ENCODE results near the gene AKAP6. TPM values are rescaled to one million over a fixed set of nuclear protein-coding genes. Genes with fewer than 3 reads are reported as not detected.
A peak's percentile ranks its signal among the peaks of the same experiment; 100 is the strongest.

Gene AKAP6
- total and polyA plus RNA-seq, 7 donors: 0.60 to 56.2 (median 29.5) TPM; not detected in 1

DNA sequence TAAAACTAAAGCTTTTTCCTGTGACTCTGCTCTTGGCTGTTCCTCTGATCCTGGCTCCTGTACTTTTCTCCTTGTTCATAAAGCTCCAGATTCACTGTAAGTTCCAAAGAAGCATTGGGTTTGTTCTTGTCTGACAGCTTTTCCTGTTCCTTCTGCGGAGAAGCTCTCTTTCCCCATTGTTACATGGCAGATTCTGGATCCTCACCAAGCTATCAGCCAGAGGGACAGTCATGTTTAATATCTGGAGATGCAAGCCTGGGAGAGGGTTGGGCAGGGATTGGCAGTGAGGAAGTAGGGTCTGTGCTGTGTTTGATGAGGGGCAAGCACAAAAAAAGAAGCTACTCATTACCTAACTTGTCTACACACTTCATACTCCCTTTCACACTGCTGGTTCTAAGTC lies 107.9 kb downstream of the AKAP6 start:
- WGBS, 2 donors: 85 to 92% methylated on average over 1 of the region's 1 CpG
- TF ChIP-seq POLR2AphosphoS5 (IDR thresholded peaks at IDR 0.05): no peak
- TF ChIP-seq, protein P1, sequence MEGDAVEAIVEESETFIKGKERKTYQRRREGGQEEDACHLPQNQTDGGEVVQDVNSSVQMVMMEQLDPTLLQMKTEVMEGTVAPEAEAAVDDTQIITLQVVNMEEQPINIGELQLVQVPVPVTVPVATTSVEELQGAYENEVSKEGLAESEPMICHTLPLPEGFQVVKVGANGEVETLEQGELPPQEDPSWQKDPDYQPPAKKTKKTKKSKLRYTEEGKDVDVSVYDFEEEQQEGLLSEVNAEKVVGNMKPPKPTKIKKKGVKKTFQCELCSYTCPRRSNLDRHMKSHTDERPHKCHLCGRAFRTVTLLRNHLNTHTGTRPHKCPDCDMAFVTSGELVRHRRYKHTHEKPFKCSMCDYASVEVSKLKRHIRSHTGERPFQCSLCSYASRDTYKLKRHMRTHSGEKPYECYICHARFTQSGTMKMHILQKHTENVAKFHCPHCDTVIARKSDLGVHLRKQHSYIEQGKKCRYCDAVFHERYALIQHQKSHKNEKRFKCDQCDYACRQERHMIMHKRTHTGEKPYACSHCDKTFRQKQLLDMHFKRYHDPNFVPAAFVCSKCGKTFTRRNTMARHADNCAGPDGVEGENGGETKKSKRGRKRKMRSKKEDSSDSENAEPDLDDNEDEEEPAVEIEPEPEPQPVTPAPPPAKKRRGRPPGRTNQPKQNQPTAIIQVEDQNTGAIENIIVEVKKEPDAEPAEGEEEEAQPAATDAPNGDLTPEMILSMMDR (IDR thresholded peaks at IDR 0.05): no peak
- TF ChIP-seq EP300 (IDR thresholded peaks at IDR 0.05): no peak
- TF ChIP-seq POLR2A (IDR thresholded peaks at IDR 0.05): no peak
- H3K4me1 ChIP-seq: peaks cover 0 to 46% (median 35%) of the 10 kb centered on the region in 4 donors

DNA sequence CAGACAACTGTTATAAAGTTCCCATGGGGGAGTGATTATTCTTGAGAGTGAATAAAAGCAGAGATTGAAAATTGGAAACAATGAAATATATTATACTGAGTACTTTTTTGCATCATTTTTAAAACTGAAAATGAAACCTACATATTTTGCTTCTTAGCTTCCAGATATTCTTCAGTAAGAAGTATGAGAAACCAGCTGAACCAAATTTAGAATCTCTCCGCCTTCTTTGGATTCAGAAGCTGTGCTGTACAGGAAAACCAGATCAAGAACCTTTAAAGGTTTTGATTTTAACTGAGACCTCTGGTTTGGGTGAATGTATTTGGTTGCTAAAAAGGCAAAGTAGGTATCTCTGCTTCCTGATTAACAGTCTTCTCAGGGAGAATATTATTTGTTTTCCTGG lies 109.4 kb downstream of the AKAP6 start:
- no peak for DNase-seq
- Histone ChIP-seq H3K9me3 (no peaks in the 10 kb centered on the region), H3K4me1 (peaks cover 0 to 32% (median 28%) of the 10 kb centered on the region in 4 donors), H3K4me3 (peak overlapping the region in 2 of 4 donors; percentile 8 to 10), H3K27me3 (no peaks in the 10 kb centered on the region), H3K36me3 (no peaks in the 10 kb centered on the region), H3K27ac (peak overlapping the region; percentile 66 to 83 (median 73))
- WGBS, 2 donors: 48 to 84% methylated on average over 1 of the region's 1 CpG
- intact Hi-C loops (cut with DNase I): no loop called here
- TF ChIP-seq POLR2AphosphoS5 (IDR thresholded peaks at IDR 0.05): no peak
- no peak for TF ChIP-seq POLR2A (IDR thresholded peaks at IDR 0.05)
- no peak for TF ChIP-seq EP300 (IDR thresholded peaks at IDR 0.05)
- TF ChIP-seq, protein P1 (IDR thresholded peaks at IDR 0.05): no peak

More for the DNA sequence above, 107.9 kb downstream of the AKAP6 start:
- intact Hi-C loops (cut with DNase I): no loop called here
- Histone ChIP-seq H3K4me3 (no peak overlapping the region), H3K27ac (peak overlapping the region; percentile 45 to 83 (median 71)), H3K9me3 (no peaks in the 10 kb centered on the region), H3K27me3 (no peaks in the 10 kb centered on the region), H3K36me3 (no peaks in the 10 kb centered on the region)
- no peak for DNase-seq

DNA sequence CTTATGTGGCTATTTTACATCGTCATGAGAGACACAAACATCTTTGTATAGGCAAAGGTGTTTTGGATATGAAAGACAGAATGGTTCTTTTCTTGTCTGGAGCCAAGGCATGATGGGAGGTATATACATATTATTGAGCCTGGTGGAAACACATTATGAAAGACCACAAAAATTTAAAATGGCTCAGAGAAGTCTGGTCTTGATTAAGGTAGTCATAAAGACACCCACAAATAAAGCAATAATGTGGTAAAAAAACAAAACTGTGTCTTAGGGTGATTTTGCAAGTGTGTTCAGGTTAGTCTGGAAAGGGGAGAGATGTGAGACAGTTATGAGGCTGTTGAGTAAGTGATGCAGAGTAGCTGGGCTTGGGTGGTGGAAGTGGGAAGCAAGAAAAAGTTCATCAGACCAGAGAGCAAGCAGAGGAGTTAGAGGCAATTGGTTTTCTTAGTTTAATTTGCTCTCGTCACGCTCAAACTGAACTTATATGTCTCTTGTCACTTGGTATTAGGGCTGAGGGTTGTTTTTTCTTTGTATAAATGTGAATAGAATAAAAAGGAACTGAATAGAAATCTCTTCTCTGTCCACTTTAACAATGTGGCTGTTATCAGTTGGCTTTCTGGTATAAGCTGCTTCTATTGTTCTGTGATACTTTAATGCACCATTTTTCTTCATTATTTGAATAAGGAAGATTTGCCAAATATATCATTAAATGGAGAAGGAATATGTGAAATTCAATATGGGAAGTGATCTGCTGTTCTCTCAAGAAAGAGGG lies 115.0 kb downstream of the AKAP6 start:
- Histone ChIP-seq H3K9me3 (no peaks in the 10 kb centered on the region), H3K4me1 (peaks cover 0 to 43% (median 12%) of the 10 kb centered on the region in 4 donors), H3K27me3 (no peaks in the 10 kb centered on the region), H3K27ac (peak overlapping the region in 1 of 4 donors; percentile 28), H3K4me3 (no peak overlapping the region), H3K36me3 (no peaks in the 10 kb centered on the region)
- intact Hi-C loops (cut with DNase I): no loop called here
- TF ChIP-seq POLR2AphosphoS5 (IDR thresholded peaks at IDR 0.05): no peak
- no peak for TF ChIP-seq POLR2A (IDR thresholded peaks at IDR 0.05)
- TF ChIP-seq, protein P1 (IDR thresholded peaks at IDR 0.05): no peak
- DNase-seq: no peak
- WGBS, 2 donors: 91 to 92% methylated on average over 3 of the region's 3 CpGs

DNA sequence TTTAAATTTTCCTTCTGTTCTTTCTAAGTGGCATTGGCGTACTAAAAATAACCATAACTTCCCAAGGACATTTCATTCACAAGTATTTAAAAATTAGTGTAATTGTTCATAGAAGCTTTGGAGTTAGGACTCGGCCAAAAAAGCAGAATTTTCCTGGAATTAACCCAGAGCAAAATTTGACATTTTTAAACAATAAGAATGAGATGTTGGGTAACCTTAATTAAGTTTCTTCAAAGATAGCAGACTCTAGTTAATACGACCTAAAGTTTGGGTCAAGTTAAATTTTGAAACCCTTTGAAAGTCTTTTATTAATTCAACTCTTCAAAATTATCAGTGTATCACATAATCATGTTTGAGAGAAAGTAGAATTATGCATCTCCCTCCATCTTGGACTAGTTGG lies 118.3 kb downstream of the AKAP6 start:
- H3K4me3 ChIP-seq: no peak overlapping the region
- H3K36me3 ChIP-seq: no peaks in the 10 kb centered on the region
- DNase-seq: no peak
- H3K9me3 ChIP-seq: no peaks in the 10 kb centered on the region
- peaks cover 0 to 61% (median 21%) of the 10 kb centered on the region in 4 donors for H3K4me1 ChIP-seq
- WGBS, 2 donors: 87 to 92% methylated on average over 3 of the region's 3 CpGs
- intact Hi-C loops (cut with DNase I): no loop called here
- H3K27me3 ChIP-seq: no peaks in the 10 kb centered on the region
- no peak for TF ChIP-seq POLR2AphosphoS5 (IDR thresholded peaks at IDR 0.05)
- TF ChIP-seq, protein P1 (IDR thresholded peaks at IDR 0.05): no peak
- peak overlapping the region in 1 of 4 donors; percentile 61 for H3K27ac ChIP-seq
